Loucy (cell line): ENCODE measurements around the gene ZNF469.

Experiments
- H2AFZ ChIP-seq: fragments of 200-600 bp; sonication (generic); 2 replicates; pipeline ENCODE4 v1.6.0; 2016; ENCODE audit warnings: antibody characterized with exemption, mild to moderate bottlenecking, low read length, moderate library complexity
- H3F3A ChIP-seq: fragments of 200-600 bp; 2 replicates; pipeline ENCODE4 v1.6.0; 2016; ENCODE audit warnings: antibody characterized with exemption, low read depth, mild to moderate bottlenecking
- H3K27me3 ChIP-seq: fragments of 200-600 bp; sonication (generic); 2 replicates; pipeline ENCODE4 v1.6.1; 2014; ENCODE audit warnings: low read length, mild to moderate bottlenecking; ENCODE audit not compliant: insufficient read depth, poor library complexity, severe bottlenecking
- H3K36me3 ChIP-seq: fragments of 200-600 bp; sonication (generic); 2 replicates; pipeline ENCODE4 v1.6.1; 2016; ENCODE audit warnings: low read length; ENCODE audit not compliant: insufficient read depth
- H3K4me1 ChIP-seq: fragments of 200-600 bp; sonication (generic); 2 replicates; pipeline ENCODE4 v1.5.1; 2014; ENCODE audit warnings: low read length, mild to moderate bottlenecking; ENCODE audit not compliant: insufficient read depth, poor library complexity, severe bottlenecking
- H3K4me2 ChIP-seq: fragments of 200-600 bp; sonication (generic); 2 replicates; pipeline ENCODE4 v1.6.0; 2014; ENCODE audit warnings: antibody characterized with exemption, low read length, low read depth, mild to moderate bottlenecking; ENCODE audit not compliant: poor library complexity, severe bottlenecking
- H3K4me3 ChIP-seq: fragments of 200-600 bp; sonication (generic); 2 replicates; pipeline ENCODE4 v1.5.1; 2014; ENCODE audit warnings: low read length, mild to moderate bottlenecking, mixed read lengths; ENCODE audit not compliant: poor library complexity, severe bottlenecking
- H3K79me2 ChIP-seq: fragments of 200-600 bp; sonication (generic); 2 replicates; pipeline ENCODE4 v1.6.1; 2014; ENCODE audit warnings: low read length; ENCODE audit not compliant: insufficient read depth
- H3K9ac ChIP-seq: fragments of 200-600 bp; sonication (generic); 2 replicates; pipeline ENCODE4 v1.6.0; 2014; ENCODE audit warnings: mild to moderate bottlenecking, low read depth, low read length, moderate library complexity; ENCODE audit not compliant: poor library complexity, severe bottlenecking
- H3K9me2 ChIP-seq: fragments of 200-600 bp; sonication (generic); replicated peaks from 2 replicates; pipeline ENCODE4 v1.6.1; 2016; ENCODE audit warnings: low read depth, low read length, mixed read lengths
- H3K9me3 ChIP-seq: fragments of 200-600 bp; sonication (generic); 2 replicates; pipeline ENCODE4 v1.6.1; 2014; ENCODE audit warnings: mild to moderate bottlenecking, antibody characterized with exemption, low read length, low read depth; ENCODE audit not compliant: insufficient read depth
- H4K20me1 ChIP-seq: fragments of 200-600 bp; sonication (generic); 2 replicates; pipeline ENCODE4 v1.6.0; 2014; ENCODE audit warnings: antibody characterized with exemption, low read length, mild to moderate bottlenecking; ENCODE audit not compliant: insufficient read depth, poor library complexity, severe bottlenecking
- EZH2phosphoT487 ChIP-seq: fragments of 200-600 bp; IDR thresholded peaks from 2 replicates; pipeline ENCODE4 v1.6.1; 2018; ENCODE audit warnings: antibody characterized with exemption, mild to moderate bottlenecking, moderate library complexity, borderline replicate concordance
- TF ChIP-seq, protein P1 (sequence below): fragments of 200-600 bp; sonication (generic); conservative IDR thresholded peaks from 2 replicates; pipeline ENCODE4 v1.5.1; 2014; ENCODE audit warnings: mild to moderate bottlenecking, antibody characterized with exemption, low read length

Gene ZNF469

DNA sequence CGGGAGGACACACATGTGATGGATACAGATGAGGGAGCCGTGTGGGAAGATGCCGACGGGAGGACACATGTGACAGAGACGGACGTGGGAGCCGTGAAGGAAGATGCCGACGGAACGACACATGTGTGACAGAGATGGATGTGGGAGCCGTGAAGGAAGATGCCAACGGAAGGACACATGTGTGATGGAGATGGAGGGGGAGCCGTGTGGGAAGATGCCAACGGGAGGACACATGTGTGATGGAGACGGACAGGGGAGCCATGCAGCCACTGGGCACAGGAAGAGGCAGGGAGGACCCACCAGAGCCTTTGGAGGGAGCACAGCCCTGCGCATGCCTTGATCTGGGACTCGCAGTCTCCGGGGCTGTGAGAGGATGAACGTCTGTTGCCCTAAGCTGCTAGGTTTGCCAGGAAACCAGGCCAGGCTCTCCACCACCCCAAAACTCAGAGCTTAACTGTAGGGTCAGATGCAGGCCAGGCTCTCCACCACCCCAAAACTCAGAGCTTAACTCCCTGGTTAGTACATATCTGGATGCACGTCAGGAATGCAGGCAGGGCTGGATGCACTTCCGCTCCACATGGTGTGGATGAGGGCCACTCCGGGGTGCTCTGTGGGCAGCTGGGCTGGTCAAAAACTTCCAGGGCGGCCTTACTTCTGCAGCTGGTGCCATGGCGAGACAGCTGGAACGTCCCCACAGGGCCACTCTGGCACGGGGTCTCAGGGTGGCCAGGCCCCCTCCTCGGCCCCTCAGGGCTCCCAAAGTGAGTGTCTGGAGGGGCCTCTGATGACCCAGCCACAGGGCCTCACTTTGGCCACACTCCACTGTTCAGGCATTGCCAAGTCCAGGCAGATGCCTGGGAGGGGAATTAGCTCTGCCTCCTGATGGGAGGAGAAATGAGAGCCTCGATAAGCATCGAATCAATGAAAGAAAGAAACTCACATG, 47.7 kb upstream of the ZNF469 start:
- no peak overlapping the region for H3K4me2 ChIP-seq
- TF ChIP-seq, protein P1, sequence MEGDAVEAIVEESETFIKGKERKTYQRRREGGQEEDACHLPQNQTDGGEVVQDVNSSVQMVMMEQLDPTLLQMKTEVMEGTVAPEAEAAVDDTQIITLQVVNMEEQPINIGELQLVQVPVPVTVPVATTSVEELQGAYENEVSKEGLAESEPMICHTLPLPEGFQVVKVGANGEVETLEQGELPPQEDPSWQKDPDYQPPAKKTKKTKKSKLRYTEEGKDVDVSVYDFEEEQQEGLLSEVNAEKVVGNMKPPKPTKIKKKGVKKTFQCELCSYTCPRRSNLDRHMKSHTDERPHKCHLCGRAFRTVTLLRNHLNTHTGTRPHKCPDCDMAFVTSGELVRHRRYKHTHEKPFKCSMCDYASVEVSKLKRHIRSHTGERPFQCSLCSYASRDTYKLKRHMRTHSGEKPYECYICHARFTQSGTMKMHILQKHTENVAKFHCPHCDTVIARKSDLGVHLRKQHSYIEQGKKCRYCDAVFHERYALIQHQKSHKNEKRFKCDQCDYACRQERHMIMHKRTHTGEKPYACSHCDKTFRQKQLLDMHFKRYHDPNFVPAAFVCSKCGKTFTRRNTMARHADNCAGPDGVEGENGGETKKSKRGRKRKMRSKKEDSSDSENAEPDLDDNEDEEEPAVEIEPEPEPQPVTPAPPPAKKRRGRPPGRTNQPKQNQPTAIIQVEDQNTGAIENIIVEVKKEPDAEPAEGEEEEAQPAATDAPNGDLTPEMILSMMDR: no peak
- no peak for TF ChIP-seq EZH2phosphoT487

DNA sequence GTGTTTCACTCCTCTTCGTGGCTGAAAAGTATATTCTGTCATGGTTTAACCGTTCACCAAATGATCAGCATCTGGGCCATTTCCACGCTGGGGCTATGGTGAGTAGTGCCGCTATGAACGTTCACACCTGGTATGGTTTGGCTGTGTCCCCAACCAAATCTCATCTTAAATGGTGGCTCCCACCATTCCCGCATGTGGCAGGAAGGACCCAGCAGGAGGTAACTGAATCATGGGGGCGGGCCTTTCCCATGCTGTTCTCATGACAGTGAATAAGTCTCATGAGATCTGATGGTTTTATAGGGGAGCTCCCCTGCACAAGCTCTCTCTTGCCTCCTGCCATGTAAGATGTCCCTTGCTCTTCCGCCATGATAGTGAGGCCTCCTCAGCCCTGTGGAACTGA, 45.7 kb upstream of the ZNF469 start:
- no peak overlapping the region for H2AFZ ChIP-seq

More for the DNA sequence above, 47.7 kb upstream of the ZNF469 start:
- Histone ChIP-seq H3K36me3 (no peaks in the 10 kb centered on the region), H3K4me1 (no peaks in the 10 kb centered on the region), H3K79me2 (no peaks in the 10 kb centered on the region), H3F3A (no peaks in the 10 kb centered on the region), H3K9me3 (no peaks in the 10 kb centered on the region), H3K4me3 (no peak overlapping the region), H3K9ac (no peak overlapping the region), H4K20me1 (no peaks in the 10 kb centered on the region), H3K27me3 (no peaks in the 10 kb centered on the region), H2AFZ (no peak overlapping the region), H3K9me2 (no peaks in the 10 kb centered on the region)

DNA sequence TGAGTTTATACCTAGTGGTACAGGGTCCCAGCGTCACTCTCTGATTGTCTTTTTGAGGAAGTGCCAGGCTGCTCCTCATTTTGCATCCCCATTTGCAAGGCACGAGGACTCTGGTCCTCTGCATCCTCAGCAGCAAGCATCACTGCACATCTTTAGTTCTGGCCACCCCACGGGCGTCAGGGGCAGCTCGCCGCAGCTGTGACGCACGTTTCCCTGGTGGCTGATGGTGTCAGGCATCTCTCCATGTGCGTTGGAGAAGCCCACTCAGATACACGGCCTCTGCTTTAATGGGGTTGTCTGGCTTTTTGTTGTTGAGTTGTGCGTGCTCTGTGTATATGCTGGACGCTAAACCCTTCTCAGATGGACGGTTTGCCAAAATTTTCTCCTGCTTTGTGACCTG, 45.2 kb upstream of the ZNF469 start:
- H3K4me2 ChIP-seq: no peak overlapping the region
- H3K36me3 ChIP-seq: no peaks in the 10 kb centered on the region
- no peak for TF ChIP-seq EZH2phosphoT487
- TF ChIP-seq, protein P1: no peak
- no peaks in the 10 kb centered on the region for H3K4me1 ChIP-seq
- no peak overlapping the region for H2AFZ ChIP-seq
- H3K4me3 ChIP-seq: no peak overlapping the region
- no peaks in the 10 kb centered on the region for H3K27me3 ChIP-seq
- H3K9me2 ChIP-seq: no peaks in the 10 kb centered on the region
- H4K20me1 ChIP-seq: no peaks in the 10 kb centered on the region
- no peaks in the 10 kb centered on the region for H3F3A ChIP-seq
- H3K9me3 ChIP-seq: no peaks in the 10 kb centered on the region
- H3K9ac ChIP-seq: no peak overlapping the region
- no peaks in the 10 kb centered on the region for H3K79me2 ChIP-seq

More for the DNA sequence above, 45.7 kb upstream of the ZNF469 start:
- Histone ChIP-seq H3K36me3 (no peaks in the 10 kb centered on the region), H3K27me3 (no peaks in the 10 kb centered on the region), H3K4me1 (no peaks in the 10 kb centered on the region), H3F3A (no peaks in the 10 kb centered on the region), H3K9ac (no peak overlapping the region), H3K79me2 (no peaks in the 10 kb centered on the region), H3K4me3 (no peak overlapping the region), H3K4me2 (no peak overlapping the region), H4K20me1 (no peaks in the 10 kb centered on the region), H3K9me2 (no peaks in the 10 kb centered on the region), H3K9me3 (no peaks in the 10 kb centered on the region)
- TF ChIP-seq, protein P1: no peak
- TF ChIP-seq EZH2phosphoT487: no peak
